MG63 (cell line): Measurements from ENCODE around the gene DDX24. TPM values are rescaled to one million over a fixed set of nuclear protein-coding genes. Genes with fewer than 3 reads are reported as not detected.

ENCODE experiments used
- DNase-seq: peaks from one replicate; pipeline ENCODE4 v3.0.0-alpha.2; 2020
- H3K27me3 ChIP-seq: fragments of 250-450 bp; sonication (Bioruptor Pico); 2 replicates; pipeline ENCODE4 v1.5.1; 2020; ENCODE audit warnings: mild to moderate bottlenecking, moderate library complexity
- H3K36me3 ChIP-seq: fragments of 250-450 bp; sonication (Bioruptor Pico); 2 replicates; pipeline ENCODE4 v1.5.1; 2020; ENCODE audit warnings: mild to moderate bottlenecking, moderate library complexity
- H3K4me3 ChIP-seq: fragments of 250-450 bp; sonication (Bioruptor Pico); 2 replicates; pipeline ENCODE4 v1.5.1; 2020; ENCODE audit warnings: mild to moderate bottlenecking, moderate library complexity
- H3K9me3 ChIP-seq: fragments of 250-450 bp; sonication (Bioruptor Pico); 2 replicates; pipeline ENCODE4 v1.5.1; 2020; ENCODE audit warnings: mild to moderate bottlenecking, moderate library complexity
- total RNA-seq: library from RNA; depleted of rRNA; stranded (reverse); fragments of >200 nt; shearing (Covaris generic); gene quantifications from 2 replicates; pipeline ENCODE4 v1.2.3, GENCODE V29; 2014; ENCODE audit warnings: low replicate concordance; rRNA removed

DDX24 gene
- total RNA-seq, 1 experiment from 2014 or later = 92.6 TPM

DNA sequence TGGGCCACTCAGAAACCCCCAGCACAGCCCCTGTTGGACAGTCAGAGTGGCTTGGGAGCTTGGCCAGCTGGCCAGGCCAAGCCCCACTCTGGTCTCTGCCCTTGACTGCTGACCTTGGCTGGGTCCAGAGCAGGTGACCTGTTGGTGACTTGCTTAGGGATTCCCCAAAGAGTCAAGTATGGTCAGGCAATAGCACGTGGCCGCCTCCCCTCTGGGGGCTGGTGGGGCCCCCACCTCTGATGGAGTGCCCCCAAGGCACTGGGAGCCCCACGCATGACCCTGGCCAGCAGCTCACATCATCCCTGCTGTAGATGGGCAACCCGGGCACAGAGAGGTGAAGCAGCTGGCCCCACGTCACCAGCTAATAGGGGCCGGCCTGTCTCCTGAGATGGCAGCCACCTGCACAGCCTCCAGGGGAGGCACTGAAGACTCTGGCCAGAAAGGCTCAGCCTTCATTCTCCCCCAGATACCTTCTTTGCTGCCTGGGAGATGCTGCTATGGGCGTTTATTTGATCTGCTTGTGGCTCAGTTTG, 82.1 kb downstream of the DDX24 start:
- no peaks in the 10 kb centered on the region for H3K9me3 ChIP-seq
- no peak overlapping the region for H3K4me3 ChIP-seq
- no peaks in the 10 kb centered on the region for H3K27me3 ChIP-seq
- no peak for DNase-seq
- no peaks in the 10 kb centered on the region for H3K36me3 ChIP-seq

Other genes starting within 250 kb of the DDX24 start
- gene FAM181A, start 153.9 kb downstream of the DDX24 start, total RNA-seq = not detected in 2 replicates
- not detected in 2 replicates for gene ASB2, start 104.6 kb downstream of the DDX24 start, total RNA-seq
- gene CCDC197, start 83.9 kb downstream of the DDX24 start, total RNA-seq = not detected in 2 replicates
- gene OTUB2, start 54.9 kb downstream of the DDX24 start, total RNA-seq = 0.63 and 1.2 TPM in 2 replicates
- gene IFI27L1, start 108 bp upstream of the DDX24 start, total RNA-seq = 1.5 and 16.5 TPM in 2 replicates
- gene IFI27, start 29.5 kb upstream of the DDX24 start, total RNA-seq = 57.0 and 109 TPM in 2 replicates
- 21.0 and 62.6 TPM in 2 replicates for gene IFI27L2, start 48.4 kb upstream of the DDX24 start, total RNA-seq
- gene PPP4R4, start 93.1 kb upstream of the DDX24 start, total RNA-seq = 0.23 TPM in 1 of 2 replicates, not detected in the other
- not detected in 2 replicates for gene SERPINA10, start 212.1 kb upstream of the DDX24 start, total RNA-seq
- gene SERPINA6, start 242.1 kb upstream of the DDX24 start, total RNA-seq = not detected in 2 replicates